Gastroesophageal sphincter (tissue), 4 donors: ENCODE data around the gene COLQ. TPM values are rescaled to one million over a fixed set of nuclear protein-coding genes. Genes with fewer than 3 reads are reported as not detected.
"Not testable (repeated sequence)": the region's sequence is repeated elsewhere in the genome, so short reads cannot be mapped to it uniquely, and the experiment has no call there.

ENCODE experiments used
- ATAC-seq: fragments of 150-250 bp; one replicate; pipeline ENCODE4 v1.9.1; 2016; ENCODE audit warnings: mild to moderate bottlenecking, moderate library complexity
- H3K27ac ChIP-seq, 4 donors: fragments of 200-600 bp; sonication (generic) in 3 of 4; 1 replicate in 3 of 4; 2 replicates in 1 of 4; pipeline ENCODE4 v1.5.1; 2016 to 2019
- H3K27me3 ChIP-seq: fragments of 200-600 bp; sonication (generic); one replicate; pipeline ENCODE4 v1.5.1; 2019
- H3K36me3 ChIP-seq, 2 donors: fragments of 200-600 bp; sonication (generic); one replicate each; pipeline ENCODE4 v1.5.1; 2019; ENCODE audit warnings: control low read depth in 1 of 2
- H3K4me1 ChIP-seq, 3 donors: fragments of 200-600 bp; sonication (generic); 1 replicate in 2 of 3; 2 replicates in 1 of 3; pipeline ENCODE4 v1.5.1; 2016 to 2019; ENCODE audit warnings: control low read depth in 2 of 3
- H3K4me3 ChIP-seq, 2 donors: fragments of 200-600 bp; sonication (generic); one replicate each; pipeline ENCODE4 v1.5.1; 2019; ENCODE audit warnings: mild to moderate bottlenecking in 1 of 2, moderate library complexity in 1 of 2
- H3K9me3 ChIP-seq, 3 donors: fragments of 200-600 bp; sonication (generic); one replicate each; pipeline ENCODE4 v1.5.1; 2017 to 2019; ENCODE audit warnings: control low read depth in 2 of 3
- CTCF ChIP-seq, 4 experiments: fragments of 200-600 bp in 2 of 4; fragments of 450-650 bp in 2 of 4; sonication (generic) in 1 of 4; IDR thresholded peaks; one replicate each; pipeline ENCODE4 v1.5.1; 2017 to 2019; ENCODE audit warnings: antibody characterized with exemption in 4 of 4, mild to moderate bottlenecking in 2 of 4, moderate library complexity in 2 of 4
- EP300 ChIP-seq: sonication (generic); formaldehyde crosslinking; IDR thresholded peaks from one replicate; pipeline ENCODE4 v1.6.1; 2017; ENCODE audit warnings: antibody characterized with exemption, mild to moderate bottlenecking
- POLR2A ChIP-seq, 2 donors: fragments of 450-650 bp; IDR thresholded peaks; one replicate each; pipeline ENCODE4 v1.6.1; 2017; ENCODE audit warnings: antibody characterized with exemption in 2 of 2, mild to moderate bottlenecking in 2 of 2, moderate library complexity in 1 of 2
- POLR2AphosphoS5 ChIP-seq: sonication (generic); formaldehyde crosslinking; IDR thresholded peaks from one replicate; pipeline ENCODE4 v1.6.1; 2017; ENCODE audit warnings: antibody characterized with exemption
- WGBS, 2 donors: methylation state at CpG; one replicate each; pipeline ENCODE4 v1.1.5; 2018; ENCODE audit warnings: low coverage in 1 of 2; 5-methylcytosine and 5-hydroxymethylcytosine counted together
- total RNA-seq, 4 donors: library from RNA; depleted of rRNA; stranded (reverse); fragments of >200 nt; gene quantifications; one replicate each; pipeline ENCODE4 v1.1.0, GENCODE V29; 2016

COLQ gene
- total RNA-seq, 4 donors from 2014 or later, result 0.57 to 2.7 (median 1.8) TPM

GRCh38 chr3:15462451-15462850, 59.1 kb downstream of the COLQ start:
- TF ChIP-seq EP300 (no peak), CTCF (IDR thresholded peaks at IDR 0.05) (no peak), POLR2A (IDR thresholded peaks at IDR 0.05) (no peak), POLR2AphosphoS5 (no peak)
- no peak overlapping the region for H3K4me3 ChIP-seq
- no peak for ATAC-seq

GRCh38 chr3:15460891-15461531, 60.5 kb downstream of the COLQ start:
- no peak for ATAC-seq
- H3K9me3 ChIP-seq, result no peaks in the 10 kb centered on the region
- no peak for TF ChIP-seq POLR2A (IDR thresholded peaks at IDR 0.05)
- no peak for TF ChIP-seq POLR2AphosphoS5
- TF ChIP-seq EP300, result no peak
- TF ChIP-seq CTCF (IDR thresholded peaks at IDR 0.05), result no peak
- no peak overlapping the region for H3K27ac ChIP-seq
- 57 to 76% methylated on average over 2 to 3 of the region's 4 CpGs for WGBS, 2 donors
- no peaks in the 10 kb centered on the region for H3K27me3 ChIP-seq
- no peak overlapping the region for H3K4me3 ChIP-seq
- H3K4me1 ChIP-seq, result no peaks in the 10 kb centered on the region
- H3K36me3 ChIP-seq, result peaks cover 0 to 31% of the 10 kb centered on the region in 2 donors

More at GRCh38 chr3:15462451-15462850, 59.1 kb downstream of the COLQ start:
- WGBS, 2 donors, result 43% methylated on average over 1 of the region's 5 CpGs; no CpG with 5 or more reads in 1 of the 2 donors
- no peaks in the 10 kb centered on the region for H3K4me1 ChIP-seq
- peaks cover 0 to 26% of the 10 kb centered on the region in 2 donors for H3K36me3 ChIP-seq
- no peaks in the 10 kb centered on the region for H3K9me3 ChIP-seq
- no peak overlapping the region for H3K27ac ChIP-seq
- H3K27me3 ChIP-seq, result no peaks in the 10 kb centered on the region

DNA sequence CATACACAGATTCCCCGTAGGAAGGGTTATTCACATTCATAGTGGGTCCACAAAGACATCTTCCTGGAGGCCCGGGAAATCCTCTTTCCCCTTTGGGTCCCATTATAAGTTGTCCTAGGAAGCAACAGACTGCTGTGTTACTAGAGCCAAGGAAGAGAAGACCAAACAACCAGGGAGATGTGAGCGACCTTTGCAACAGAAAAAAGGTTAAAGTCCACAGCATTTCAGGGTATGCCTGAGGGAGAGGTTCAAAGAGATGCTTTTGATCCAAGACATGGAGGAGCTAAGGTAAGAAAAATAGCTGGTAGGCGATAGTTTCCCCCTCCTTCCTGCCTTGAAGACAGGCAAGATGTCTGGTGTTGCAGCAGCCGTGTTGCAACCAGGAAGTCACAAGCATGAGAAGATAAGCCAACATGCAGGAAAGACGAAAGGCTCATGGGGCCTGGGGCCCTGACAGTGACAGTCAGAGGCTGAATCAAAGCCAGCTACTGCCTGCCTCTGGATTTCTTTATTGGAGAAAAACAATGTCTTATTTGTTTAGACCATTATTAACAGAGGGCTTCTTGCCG, 63.2 kb downstream of the COLQ start:
- Histone ChIP-seq H3K4me3 (no peak overlapping the region), H3K9me3 (no peaks in the 10 kb centered on the region), H3K27ac (no peak overlapping the region), H3K36me3 (peaks cover 0 to 40% of the 10 kb centered on the region in 2 donors), H3K4me1 (no peaks in the 10 kb centered on the region), H3K27me3 (no peaks in the 10 kb centered on the region)
- 93 to 98% methylated on average over 5 to 7 of the region's 7 CpGs for WGBS, 2 donors
- TF ChIP-seq POLR2AphosphoS5 (no peak), POLR2A (IDR thresholded peaks at IDR 0.05) (no peak), CTCF (IDR thresholded peaks at IDR 0.05) (no peak), EP300 (no peak)
- no peak for ATAC-seq

- H3K27ac ChIP-seq, H3K4me1 ChIP-seq, ATAC-seq, H3K4me3 ChIP-seq, H3K9me3 ChIP-seq, H3K27me3 ChIP-seq: not testable (repeated sequence)
- H3K36me3 ChIP-seq, result peaks cover 0 to 52% of the 10 kb centered on the region in 2 donors
- 91 to 94% methylated on average over 8 to 9 of the region's 10 CpGs for WGBS, 2 donors
Observed at GRCh38 chr3:15456915-15457314, 64.6 kb downstream of the COLQ start.

DNA sequence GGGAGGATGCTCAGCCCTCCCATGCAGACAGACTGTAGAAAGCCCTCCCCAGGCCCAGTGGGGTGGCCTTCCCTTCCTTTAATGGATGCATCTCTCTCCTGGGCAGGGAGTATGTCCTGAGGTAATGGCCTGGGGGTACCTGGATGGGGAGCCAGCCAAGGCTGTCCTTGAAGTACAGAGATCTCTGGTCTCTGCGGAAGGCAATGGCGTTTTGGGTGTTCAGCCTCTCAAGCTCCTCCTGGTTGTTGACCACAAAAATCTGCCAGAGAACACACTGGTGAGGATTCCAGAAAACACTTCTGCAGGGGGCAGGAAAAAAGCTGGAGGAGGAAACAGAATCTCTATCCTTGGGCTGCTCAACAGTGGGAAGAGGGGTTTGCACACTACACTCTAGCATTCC, 65.2 kb downstream of the COLQ start:
- ATAC-seq, result no peak
- WGBS, 2 donors, result 100% methylated on average over 1 of the region's 2 CpGs; no CpG with 5 or more reads in 1 of the 2 donors
- peaks cover 0 to 58% of the 10 kb centered on the region in 2 donors for H3K36me3 ChIP-seq
- H3K4me3 ChIP-seq, result no peak overlapping the region
- H3K9me3 ChIP-seq, result no peaks in the 10 kb centered on the region
- no peaks in the 10 kb centered on the region for H3K4me1 ChIP-seq
- TF ChIP-seq POLR2A (IDR thresholded peaks at IDR 0.05) (no peak), CTCF (IDR thresholded peaks at IDR 0.05) (no peak)
- no peaks in the 10 kb centered on the region for H3K27me3 ChIP-seq
- H3K27ac ChIP-seq, result no peak overlapping the region
